HCT116 (cell line): ENCODE measurements around the gene PKHD1.

ENCODE experiments used
- POLR2A ChIP-seq: IDR thresholded peaks from 2 replicates; pipeline ENCODE4 v1.7.0; 2011; ENCODE audit warnings: borderline replicate concordance; ENCODE audit not compliant: insufficient read depth, insufficient read length; ENCODE audit errors: extremely low read depth
- POLR2AphosphoS5 ChIP-seq: IDR thresholded peaks from 2 replicates; pipeline ENCODE4 v1.6.1; 2011; ENCODE audit warnings: mild to moderate bottlenecking, low read depth, low read length, moderate library complexity
- TF ChIP-seq, protein P1 (sequence below): IDR thresholded peaks from 2 replicates; pipeline ENCODE4 v1.6.1; 2012

- TF ChIP-seq POLR2AphosphoS5 (no peak), POLR2A (no peak)
- TF ChIP-seq, protein P1, sequence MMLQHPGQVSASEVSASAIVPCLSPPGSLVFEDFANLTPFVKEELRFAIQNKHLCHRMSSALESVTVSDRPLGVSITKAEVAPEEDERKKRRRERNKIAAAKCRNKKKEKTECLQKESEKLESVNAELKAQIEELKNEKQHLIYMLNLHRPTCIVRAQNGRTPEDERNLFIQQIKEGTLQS: no peak
Measured at GRCh38 chr6:52109171-52109571, 21.8 kb upstream of the PKHD1 start.
